Brain microvascular endothelial cell (primary cell): Measurements from ENCODE around the gene RNASE2.
"Not testable (repeated sequence)": the region's sequence is repeated elsewhere in the genome, so short reads cannot be mapped to it uniquely, and the experiment has no call there.

Experiments used
- DNase-seq: peaks from one replicate; pipeline ENCODE4 v3.0.0-alpha.2; 2020
- H3K27ac ChIP-seq: fragments of 250-450 bp; sonication (Bioruptor Pico); 2 replicates; pipeline ENCODE4 v1.5.1; 2020; ENCODE audit warnings: mild to moderate bottlenecking, moderate library complexity
- H3K27me3 ChIP-seq: fragments of 250-450 bp; sonication (Bioruptor Pico); replicated peaks from 2 replicates; pipeline ENCODE4 v1.5.1; 2020; ENCODE audit warnings: mild to moderate bottlenecking
- H3K36me3 ChIP-seq: fragments of 250-450 bp; sonication (Bioruptor Pico); replicated peaks from 2 replicates; pipeline ENCODE4 v1.5.1; 2020; ENCODE audit warnings: mild to moderate bottlenecking
- H3K4me3 ChIP-seq: 2 replicates; pipeline ENCODE4 v1.5.1; 2011; ENCODE audit warnings: low read depth, mild to moderate bottlenecking, control low read depth, low read length, moderate library complexity
- in situ Hi-C: cut with HindIII; loops from 2 replicates; pipeline ENCODE4 v1.10.0; 2017; ENCODE audit warnings: low sequenced_read_pairs, low pct_ligation_motif_present
- TF ChIP-seq, protein P1 (sequence below): IDR thresholded peaks from 2 replicates; pipeline ENCODE4 v1.5.1; 2011; ENCODE audit warnings: low read depth, mild to moderate bottlenecking, moderate library complexity, low read length, control low read depth, inconsistent platforms; ENCODE audit errors: missing control alignments

The RNASE2 gene

GRCh38 chr14:20935303-20935984 is 19.8 kb upstream of the RNASE2 start:
- in situ Hi-C loops = no loop called here
- Histone ChIP-seq H3K27ac (no peak overlapping the region), H3K36me3 (no peaks in the 10 kb centered on the region), H3K27me3 (no peaks in the 10 kb centered on the region), H3K4me3 (no peak overlapping the region)
- TF ChIP-seq, protein P1, sequence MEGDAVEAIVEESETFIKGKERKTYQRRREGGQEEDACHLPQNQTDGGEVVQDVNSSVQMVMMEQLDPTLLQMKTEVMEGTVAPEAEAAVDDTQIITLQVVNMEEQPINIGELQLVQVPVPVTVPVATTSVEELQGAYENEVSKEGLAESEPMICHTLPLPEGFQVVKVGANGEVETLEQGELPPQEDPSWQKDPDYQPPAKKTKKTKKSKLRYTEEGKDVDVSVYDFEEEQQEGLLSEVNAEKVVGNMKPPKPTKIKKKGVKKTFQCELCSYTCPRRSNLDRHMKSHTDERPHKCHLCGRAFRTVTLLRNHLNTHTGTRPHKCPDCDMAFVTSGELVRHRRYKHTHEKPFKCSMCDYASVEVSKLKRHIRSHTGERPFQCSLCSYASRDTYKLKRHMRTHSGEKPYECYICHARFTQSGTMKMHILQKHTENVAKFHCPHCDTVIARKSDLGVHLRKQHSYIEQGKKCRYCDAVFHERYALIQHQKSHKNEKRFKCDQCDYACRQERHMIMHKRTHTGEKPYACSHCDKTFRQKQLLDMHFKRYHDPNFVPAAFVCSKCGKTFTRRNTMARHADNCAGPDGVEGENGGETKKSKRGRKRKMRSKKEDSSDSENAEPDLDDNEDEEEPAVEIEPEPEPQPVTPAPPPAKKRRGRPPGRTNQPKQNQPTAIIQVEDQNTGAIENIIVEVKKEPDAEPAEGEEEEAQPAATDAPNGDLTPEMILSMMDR = no peak
- no peak for DNase-seq

GRCh38 chr14:20945146-20945545 is 10.1 kb upstream of the RNASE2 start:
- H3K27ac ChIP-seq, H3K4me3 ChIP-seq, H3K27me3 ChIP-seq, H3K36me3 ChIP-seq, in situ Hi-C loops, DNase-seq: not testable (repeated sequence)

DNA sequence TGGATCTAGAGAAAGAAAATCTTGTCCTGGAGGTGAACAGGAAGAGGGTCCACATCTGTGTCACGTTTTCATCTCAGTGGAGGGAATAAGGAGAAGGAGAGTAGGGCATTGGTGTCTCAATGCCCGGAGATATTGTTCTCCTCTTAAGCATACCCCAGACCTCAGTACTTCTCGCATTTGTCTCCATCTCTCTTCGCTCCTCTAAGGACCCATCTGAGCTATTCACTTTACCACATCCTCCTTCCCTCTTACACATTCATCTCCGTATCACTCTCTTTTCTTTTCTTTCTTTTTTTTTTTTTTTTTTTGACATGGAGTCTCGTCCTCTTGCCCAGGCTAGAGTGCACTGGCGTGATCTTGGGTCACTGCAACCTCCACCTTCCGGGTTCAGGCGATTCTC is 8.6 kb upstream of the RNASE2 start:
- H3K4me3 ChIP-seq, DNase-seq, H3K27ac ChIP-seq, in situ Hi-C loops, H3K27me3 ChIP-seq, H3K36me3 ChIP-seq: not testable (repeated sequence)

DNA sequence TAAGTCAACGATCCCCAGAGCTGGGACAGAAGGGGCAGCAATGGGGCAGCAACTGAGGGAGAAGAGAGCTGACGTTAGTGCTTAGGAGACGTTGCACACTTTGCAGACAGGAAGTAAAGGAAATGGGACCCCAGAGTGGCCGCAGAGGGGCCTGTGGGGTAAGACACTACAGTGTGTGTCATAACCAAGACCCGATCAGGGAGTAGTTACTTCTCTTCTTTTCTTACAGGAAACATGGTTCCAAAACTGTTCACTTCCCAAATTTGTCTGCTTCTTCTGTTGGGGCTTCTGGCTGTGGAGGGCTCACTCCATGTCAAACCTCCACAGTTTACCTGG is 219 bp downstream of the RNASE2 start:
- H3K27me3 ChIP-seq, H3K27ac ChIP-seq, in situ Hi-C loops, DNase-seq, H3K4me3 ChIP-seq, H3K36me3 ChIP-seq: not testable (repeated sequence)

DNA sequence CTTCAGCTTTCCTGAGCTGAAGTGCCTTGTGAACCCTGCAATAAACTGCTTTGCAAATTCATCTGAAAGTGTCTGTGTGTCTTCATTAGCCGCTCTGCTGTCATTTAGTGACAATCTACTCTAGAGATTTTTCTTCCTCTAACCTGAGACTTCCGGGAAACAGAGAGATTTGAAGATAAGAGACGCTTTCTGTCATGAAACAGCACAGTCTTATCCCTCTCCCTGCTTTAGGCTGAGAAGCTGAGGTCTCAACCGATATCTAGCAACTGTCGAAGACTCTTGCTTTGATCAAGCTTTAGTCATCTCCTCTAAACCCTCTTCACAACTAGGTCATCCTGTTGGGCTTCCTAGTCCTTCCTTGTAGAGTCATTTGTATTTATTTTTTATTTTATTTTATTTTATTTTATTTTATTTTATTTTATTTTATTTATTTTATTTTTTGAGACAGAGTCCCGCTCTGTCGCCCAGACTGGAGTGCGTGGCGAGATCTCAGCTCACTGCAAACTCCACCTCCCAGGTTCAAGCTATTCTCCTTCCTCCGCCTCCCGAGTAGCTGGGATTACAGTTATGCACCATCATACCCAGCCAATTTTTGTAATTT is 1.2 kb downstream of the RNASE2 start:
- in situ Hi-C loops = no loop called here
- Histone ChIP-seq H3K27me3 (no peaks in the 10 kb centered on the region), H3K27ac (no peak overlapping the region), H3K36me3 (no peaks in the 10 kb centered on the region), H3K4me3 (no peak overlapping the region)
- DNase-seq = no peak
- TF ChIP-seq, protein P1 = no peak

DNA sequence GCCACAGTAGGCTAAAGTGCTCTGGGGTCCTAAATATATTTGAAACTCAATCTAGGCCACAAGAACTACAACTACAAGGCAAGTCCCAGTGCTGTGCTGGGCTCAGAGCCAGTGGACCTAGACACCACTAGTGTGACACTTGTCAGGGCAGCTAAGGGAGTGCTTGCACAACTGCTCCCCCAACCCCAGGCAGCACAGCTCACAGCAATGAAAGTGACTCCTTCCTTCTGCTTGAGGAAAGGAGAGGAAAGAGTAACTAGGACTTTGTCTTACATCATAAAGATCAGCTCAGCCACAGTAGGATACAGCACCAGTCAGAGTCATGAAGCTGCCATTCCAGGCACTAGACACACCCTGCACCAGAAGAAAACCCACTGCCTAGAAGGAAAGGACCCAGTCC is 3.7 kb downstream of the RNASE2 start:
- in situ Hi-C loops, H3K27me3 ChIP-seq, H3K36me3 ChIP-seq, H3K4me3 ChIP-seq, H3K27ac ChIP-seq, DNase-seq: not testable (repeated sequence)

DNA sequence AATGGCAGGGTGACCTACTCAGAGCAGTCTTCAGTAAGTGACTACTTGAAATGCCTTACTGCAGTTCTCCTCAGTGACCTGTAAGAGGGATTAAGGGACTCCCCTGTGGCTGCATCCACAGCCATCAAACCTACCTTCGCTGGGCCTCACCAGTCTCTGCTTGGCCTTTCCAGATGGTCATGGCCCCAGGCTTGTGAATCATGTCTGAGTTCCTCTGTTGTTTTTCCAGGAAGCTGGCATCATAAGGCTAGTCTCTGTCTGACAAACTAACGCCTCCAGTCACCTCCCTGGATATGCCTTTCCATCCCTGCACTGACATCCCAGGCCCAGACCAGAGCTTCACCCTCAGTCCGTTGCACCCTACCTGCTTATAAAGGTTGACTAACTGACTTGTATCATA is 14.0 kb downstream of the RNASE2 start:
- H3K27me3 ChIP-seq = no peaks in the 10 kb centered on the region
- H3K36me3 ChIP-seq = no peaks in the 10 kb centered on the region
- H3K4me3 ChIP-seq = no peak overlapping the region
- no peak for DNase-seq
- TF ChIP-seq, protein P1 = no peak
- in situ Hi-C loops = no loop called here
- no peak overlapping the region for H3K27ac ChIP-seq

DNA sequence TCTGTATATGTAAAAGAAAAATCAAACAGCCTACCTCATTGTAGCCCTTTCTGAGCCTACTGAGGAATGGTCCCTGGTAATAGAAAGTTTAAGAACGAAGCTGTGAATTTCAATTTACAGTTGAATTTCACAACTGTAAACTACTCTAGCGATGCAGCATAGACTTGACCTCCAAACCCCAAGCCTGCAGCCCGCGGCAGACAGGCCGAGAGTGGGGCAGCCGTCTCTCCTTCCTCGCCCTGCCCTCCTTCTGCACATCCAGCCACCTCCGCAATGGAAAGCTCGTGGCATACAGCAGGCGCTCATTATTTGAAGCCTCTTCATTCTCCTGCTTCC is 15.3 kb downstream of the RNASE2 start:
- no peak overlapping the region for H3K27ac ChIP-seq
- no peaks in the 10 kb centered on the region for H3K36me3 ChIP-seq
- no peak for DNase-seq
- TF ChIP-seq, protein P1 = no peak
- H3K27me3 ChIP-seq = no peaks in the 10 kb centered on the region
- peak overlapping the region; percentile 68 for H3K4me3 ChIP-seq
- in situ Hi-C loops = no loop called here
